Adrenal gland (tissue), 5 donors: ENCODE results near the gene ZNF91.

Source experiments
- POLR2A ChIP-seq, 2 donors: fragments of 450-650 bp; IDR thresholded peaks; one replicate each; pipeline ENCODE4 v1.6.1; 2017; ENCODE audit warnings: antibody characterized with exemption in 2 of 2, mild to moderate bottlenecking in 2 of 2, moderate library complexity in 1 of 2
- TF ChIP-seq, protein P1 (sequence below), 6 experiments: fragments of 450-650 bp in 4 of 6; fragments of 200-600 bp in 2 of 6; sonication (generic) in 1 of 6; IDR thresholded peaks; 1 replicate in 5 of 6; 2 replicates in 1 of 6; pipeline versions ENCODE4 v1.5.1 to v1.8.0; 2016 to 2021; ENCODE audit warnings: antibody characterized with exemption in 6 of 6, mild to moderate bottlenecking in 2 of 6, moderate library complexity in 1 of 6
- donor health status: DM: no; HTN: no; CAD: no.

- TF ChIP-seq, protein P1, sequence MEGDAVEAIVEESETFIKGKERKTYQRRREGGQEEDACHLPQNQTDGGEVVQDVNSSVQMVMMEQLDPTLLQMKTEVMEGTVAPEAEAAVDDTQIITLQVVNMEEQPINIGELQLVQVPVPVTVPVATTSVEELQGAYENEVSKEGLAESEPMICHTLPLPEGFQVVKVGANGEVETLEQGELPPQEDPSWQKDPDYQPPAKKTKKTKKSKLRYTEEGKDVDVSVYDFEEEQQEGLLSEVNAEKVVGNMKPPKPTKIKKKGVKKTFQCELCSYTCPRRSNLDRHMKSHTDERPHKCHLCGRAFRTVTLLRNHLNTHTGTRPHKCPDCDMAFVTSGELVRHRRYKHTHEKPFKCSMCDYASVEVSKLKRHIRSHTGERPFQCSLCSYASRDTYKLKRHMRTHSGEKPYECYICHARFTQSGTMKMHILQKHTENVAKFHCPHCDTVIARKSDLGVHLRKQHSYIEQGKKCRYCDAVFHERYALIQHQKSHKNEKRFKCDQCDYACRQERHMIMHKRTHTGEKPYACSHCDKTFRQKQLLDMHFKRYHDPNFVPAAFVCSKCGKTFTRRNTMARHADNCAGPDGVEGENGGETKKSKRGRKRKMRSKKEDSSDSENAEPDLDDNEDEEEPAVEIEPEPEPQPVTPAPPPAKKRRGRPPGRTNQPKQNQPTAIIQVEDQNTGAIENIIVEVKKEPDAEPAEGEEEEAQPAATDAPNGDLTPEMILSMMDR (IDR thresholded peaks at IDR 0.05) = no peak
- no peak for TF ChIP-seq POLR2A (IDR thresholded peaks at IDR 0.05)
These were observed 42.6 kb upstream of the ZNF91 start for GRCh38 chr19:23437901-23438300.
